ENCODE data around the gene WDR62.

DNA sequence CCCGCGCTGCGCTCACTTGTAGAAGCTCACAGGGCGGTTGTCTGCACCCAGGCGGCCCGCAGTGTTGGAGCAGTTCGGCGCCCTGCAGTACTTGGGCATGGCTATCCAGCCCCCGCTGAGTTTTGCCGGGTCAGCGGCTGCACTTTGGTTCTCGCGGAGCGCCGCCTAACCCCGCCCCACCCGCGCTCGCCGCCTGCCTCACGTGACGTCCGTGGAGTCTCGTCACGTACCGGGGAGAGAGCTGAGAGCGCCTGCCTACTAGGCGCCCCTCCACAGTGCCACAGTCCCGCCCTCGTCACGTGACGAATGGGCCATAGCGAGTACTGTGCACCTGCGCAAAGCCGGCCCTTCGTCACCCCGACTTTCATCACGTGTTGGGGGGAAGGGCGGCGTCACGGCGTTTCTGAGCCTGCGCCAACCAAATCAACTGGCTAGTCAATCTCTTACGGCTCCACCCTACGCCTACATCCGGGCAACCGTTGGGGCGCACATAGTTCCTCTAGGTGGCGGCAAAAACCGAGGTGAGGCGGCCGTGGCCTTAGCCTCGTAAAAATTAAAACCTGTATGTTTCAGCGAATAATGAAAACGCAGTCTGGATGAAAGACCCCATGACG, 471 bp upstream of the WDR62 start, which contains the start of gene THAP8:
- TF ChIP-seq, protein P1, sequence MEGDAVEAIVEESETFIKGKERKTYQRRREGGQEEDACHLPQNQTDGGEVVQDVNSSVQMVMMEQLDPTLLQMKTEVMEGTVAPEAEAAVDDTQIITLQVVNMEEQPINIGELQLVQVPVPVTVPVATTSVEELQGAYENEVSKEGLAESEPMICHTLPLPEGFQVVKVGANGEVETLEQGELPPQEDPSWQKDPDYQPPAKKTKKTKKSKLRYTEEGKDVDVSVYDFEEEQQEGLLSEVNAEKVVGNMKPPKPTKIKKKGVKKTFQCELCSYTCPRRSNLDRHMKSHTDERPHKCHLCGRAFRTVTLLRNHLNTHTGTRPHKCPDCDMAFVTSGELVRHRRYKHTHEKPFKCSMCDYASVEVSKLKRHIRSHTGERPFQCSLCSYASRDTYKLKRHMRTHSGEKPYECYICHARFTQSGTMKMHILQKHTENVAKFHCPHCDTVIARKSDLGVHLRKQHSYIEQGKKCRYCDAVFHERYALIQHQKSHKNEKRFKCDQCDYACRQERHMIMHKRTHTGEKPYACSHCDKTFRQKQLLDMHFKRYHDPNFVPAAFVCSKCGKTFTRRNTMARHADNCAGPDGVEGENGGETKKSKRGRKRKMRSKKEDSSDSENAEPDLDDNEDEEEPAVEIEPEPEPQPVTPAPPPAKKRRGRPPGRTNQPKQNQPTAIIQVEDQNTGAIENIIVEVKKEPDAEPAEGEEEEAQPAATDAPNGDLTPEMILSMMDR (IDR thresholded peaks at IDR 0.05), result peak; percentile 19 to 85 (median 71)
- peak; percentile 52 for TF ChIP-seq POLR2A (IDR thresholded peaks at IDR 0.05)

All from ovary (tissue), 3 donors.